ENCODE results near the gene CATSPER4. TPM values are rescaled to one million over a fixed set of nuclear protein-coding genes. Genes with fewer than 3 reads are reported as not detected.

Gene CATSPER4
- total RNA-seq, result not detected in 2 replicates

DNA sequence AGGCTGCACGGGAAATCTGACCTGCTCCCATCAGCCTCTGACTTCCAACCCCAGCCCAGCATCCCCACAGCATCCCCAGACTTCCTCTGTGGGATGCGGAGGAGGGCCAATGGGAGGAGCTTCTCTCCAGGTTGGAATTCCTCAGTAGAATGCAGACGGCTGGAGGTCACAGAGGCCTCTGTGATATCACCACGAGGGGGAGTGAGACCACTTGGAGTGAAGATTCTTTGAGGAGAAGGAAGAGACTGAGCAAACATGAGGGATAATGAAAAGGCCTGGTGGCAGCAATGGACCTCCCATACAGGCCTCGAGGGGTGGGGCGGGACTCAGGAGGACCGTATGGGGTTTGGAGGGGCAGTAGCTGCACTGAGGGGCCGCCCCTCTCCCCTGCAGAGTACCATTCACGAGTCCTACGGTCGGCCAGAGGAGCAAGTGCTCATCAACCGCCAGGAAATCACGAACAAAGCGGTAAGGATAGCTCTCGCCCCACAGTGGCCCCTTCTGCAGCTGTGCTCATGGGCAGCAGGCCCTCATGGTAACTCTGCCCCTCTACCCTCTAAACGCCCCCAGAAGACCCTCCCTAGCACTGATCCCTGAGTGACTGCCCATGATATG, at the start of gene CATSPER4:
Gene CATSPER4 (plus strand): TSS at position 230 of the 615 bp plus-strand sequence. CDS start 26 bp downstream, at position 256.
- DNase-seq (ENCODE audit: low read depth in 2 of 2), result no peak

DNA sequence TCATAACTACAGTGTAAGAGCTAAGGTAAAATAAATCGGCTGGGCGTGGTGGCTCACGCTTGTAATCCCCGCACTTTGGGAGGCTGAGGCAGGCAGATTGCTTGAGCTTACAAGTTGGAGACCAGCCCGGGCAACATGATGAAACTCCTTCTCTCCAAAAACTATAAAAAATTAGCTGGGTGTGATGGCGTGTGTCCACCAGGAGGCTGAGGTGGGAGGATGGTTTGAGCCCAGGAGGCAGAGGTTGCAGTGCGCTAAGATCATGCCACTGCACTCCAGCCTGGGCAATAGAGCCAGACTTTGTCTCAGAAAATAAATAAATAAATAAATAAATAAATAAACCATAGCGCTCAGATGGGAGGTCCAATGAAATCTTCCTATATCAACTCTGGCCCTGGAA, 48.2 kb upstream of the CATSPER4 start:
- no peak for DNase-seq (ENCODE audit: low read depth in 2 of 2)

DNA sequence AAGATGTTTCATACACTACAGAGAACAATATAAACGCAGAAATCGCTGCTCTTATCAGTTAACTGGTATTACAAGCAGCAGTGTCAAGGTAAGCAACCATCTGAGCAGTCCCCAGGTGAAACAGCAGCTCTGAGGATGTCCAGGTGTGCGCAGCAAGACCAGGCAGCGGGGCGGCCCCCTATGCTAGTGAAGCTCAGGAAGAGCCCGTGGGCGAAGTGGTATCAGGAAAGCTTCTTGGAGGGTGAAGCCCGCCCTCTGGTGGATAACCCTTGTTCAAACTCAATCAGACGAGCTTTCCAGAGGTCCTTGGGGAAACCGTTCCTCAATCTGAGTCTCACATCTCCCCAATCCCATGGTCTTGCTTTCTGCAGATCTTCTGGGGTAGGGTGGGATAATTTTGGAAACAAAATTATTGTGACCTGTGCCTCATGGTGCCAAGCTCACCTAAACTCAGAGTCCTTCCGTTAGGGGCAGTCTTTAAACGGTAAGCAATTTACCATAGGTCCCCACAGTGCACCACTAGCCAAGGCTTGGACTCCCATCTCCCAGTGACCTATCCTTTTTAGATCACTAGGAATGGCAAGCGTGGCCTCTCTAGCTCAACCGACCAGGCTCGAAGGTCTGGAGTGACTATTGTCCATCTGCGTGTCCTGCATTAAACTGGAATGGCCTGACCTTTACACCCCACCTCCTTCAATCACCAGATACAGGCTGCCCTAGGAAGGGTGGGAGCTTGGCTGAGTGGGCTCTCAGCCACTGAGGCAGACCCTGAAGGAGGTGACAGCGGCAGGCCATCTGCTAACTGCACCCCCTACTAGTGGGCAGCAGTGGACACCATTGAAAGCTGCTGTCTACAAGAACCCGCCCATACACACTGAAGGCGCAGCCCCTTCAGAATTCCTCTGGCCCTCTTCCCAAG, 45.1 kb upstream of the CATSPER4 start:
- peak; percentile 88 for DNase-seq (ENCODE audit: low read depth in 2 of 2)

DNA sequence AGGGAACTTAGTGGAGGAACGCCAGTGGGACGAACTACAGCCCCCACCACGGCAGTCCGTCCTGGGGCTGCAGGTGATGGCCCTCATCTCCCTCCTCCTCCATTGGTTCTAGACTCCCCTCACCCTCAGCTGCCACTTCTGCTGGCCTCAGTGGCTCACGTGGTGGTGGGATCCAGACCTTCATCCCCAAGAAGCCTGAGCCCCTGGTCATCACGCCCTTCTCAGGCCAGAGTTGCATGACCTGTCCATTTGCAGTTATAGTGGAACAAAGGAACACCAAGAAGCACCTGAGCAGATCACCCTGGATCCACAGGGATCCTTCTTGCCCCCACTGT, 44.5 kb upstream of the CATSPER4 start:
- DNase-seq (ENCODE audit: low read depth in 2 of 2), result no peak

DNA sequence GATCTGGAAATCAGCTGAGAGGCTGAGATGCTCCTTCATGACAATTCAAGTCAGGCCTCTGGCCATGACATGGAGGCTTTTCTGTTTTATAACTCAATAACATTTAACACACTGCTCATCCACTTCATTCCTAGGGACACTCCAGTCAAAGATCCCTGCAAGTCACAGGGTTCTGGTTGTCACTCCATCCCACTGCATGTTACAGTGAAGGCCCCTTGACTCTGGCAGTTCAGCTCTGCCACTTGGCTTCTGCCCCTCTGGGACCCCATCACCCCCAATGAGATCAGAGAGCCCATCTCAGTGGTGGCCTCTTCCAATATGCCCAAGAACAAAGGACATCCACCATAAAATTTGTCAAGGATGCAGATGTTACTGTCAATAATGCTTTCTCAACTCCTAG, 41.5 kb upstream of the CATSPER4 start:
- no peak for DNase-seq (ENCODE audit: low read depth in 2 of 2)

DNA sequence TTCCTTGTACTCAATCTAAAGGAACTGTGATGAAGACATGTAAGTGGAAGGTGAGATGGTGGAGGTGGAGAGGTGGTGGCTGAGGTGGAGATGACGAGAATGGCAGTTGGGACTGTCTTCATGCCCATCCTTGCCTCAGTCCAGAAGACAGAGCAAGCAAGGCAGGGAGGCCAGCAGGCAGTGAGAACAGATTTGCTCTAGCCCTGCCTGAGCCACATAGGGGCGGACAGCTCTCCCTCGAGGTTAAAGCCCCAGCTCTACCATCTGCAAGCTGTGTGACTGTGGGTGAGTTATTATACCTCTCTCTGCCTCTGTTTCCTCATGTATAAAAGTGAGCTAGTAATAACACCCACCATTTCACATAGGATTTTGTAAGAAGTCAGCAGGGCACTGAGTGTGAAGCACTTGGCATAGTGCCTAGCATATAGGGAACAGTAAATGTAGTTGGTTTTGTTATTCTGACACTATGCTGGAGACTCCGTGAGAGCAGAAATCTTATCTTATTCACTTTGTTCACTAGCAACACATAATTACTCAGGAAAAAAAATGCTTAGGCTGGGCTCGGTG, 36.4 kb upstream of the CATSPER4 start:
- no peak for DNase-seq (ENCODE audit: low read depth in 2 of 2)

DNA sequence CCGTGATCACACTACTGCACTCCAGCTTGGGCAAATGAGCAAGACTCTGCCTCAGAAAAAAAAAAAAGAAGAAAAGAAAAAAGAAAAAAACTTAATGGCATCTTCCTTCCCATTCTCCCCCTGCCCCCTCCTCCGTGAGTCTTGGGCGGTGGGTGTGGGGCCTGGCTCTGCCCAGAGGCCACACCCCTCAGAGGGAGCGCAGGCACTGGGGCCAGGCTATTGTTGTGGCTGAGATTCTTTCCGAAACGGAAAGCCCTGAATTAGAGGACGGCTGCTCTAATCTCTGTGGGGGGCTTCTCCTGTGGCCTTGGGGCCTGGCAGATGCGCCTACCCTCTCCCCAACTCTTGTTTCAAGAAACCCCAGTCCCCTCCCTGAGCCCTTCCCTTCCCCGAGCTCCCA, 35.7 kb upstream of the CATSPER4 start:
- peak in 1 of 2 donors; percentile 62 for DNase-seq (ENCODE audit: low read depth in 2 of 2)

DNA sequence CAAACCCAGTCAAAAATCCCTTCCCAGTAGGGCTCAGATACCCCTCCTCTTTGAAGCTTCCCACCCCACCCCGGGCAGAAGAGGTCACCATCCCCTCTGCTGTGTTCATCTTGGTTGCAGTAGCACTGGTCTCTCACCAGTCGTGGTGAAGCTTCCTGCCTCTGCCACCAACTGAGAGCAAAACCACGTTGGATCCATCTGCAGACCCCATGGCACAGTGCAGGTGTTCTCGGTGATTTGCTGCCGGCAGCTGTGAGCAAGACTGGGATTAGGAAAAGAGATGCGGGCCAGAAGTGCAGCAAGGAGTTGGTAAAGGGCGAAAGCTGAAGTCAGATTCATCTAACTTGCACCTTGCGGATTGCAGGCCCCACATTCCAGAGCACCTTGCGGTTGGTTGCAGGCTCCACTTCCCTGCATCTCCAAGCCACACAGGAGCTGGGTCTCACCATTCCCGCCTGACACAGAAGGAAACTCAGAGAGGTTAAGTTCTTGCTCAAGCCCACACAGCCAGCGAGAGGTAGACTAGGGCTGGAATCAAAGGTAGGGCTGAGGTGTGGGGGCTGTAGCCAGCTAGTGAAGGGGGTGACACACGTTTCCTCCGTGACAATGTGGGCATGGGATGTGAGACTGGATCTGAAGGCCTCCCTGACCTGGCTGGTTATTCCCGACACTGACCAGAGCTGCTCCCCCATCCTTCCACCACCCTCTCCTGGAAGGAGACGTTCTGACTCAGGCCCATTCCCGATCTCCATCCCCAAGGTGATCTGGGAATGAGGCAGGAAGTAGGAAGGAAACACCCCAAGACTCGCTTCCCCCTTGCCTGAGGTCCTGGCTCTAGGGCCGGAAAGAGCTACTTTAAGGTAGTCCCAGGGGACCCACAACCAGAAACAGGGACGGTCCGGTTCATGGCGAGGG, 34.8 kb upstream of the CATSPER4 start:
- no peak for DNase-seq (ENCODE audit: low read depth in 2 of 2)

DNA sequence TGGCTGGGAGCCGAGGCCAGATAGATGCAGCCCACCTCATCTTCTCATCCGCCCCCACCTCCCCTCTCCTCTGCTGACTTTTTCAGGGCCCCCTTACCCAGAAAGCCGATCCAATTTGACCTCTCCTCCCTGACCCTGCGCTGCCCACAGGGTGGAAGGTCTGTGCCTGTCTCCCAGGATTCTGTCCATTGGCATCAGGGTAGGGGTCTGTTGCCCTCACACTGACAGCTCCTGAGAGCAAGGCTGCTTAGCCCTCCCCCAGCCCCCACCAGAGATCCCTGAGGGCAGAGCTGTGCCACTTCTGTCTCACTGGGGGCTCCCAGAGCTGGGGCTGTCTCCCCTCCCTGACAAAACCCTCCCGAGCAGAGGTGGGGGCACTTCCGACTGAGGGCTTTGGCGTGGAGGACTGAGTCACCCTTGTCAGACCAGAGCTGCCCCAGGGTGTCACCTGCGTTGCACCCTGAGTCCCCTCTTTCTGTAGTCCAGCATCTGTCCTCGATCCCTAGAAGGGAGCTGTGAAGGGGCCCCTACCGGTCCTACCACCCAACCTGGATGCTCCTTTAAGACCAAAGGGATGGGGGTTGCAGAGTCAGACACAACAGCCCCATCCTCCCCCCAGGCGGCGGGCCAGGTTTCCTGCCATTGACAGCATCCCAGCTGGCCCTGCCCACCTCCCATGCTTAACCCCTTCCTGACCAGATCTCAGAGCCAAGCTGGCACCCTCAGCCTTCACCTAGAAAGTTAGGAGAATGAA, 33.9 kb upstream of the CATSPER4 start:
- DNase-seq (ENCODE audit: low read depth in 2 of 2), result peak; percentile 55 to 75

DNA sequence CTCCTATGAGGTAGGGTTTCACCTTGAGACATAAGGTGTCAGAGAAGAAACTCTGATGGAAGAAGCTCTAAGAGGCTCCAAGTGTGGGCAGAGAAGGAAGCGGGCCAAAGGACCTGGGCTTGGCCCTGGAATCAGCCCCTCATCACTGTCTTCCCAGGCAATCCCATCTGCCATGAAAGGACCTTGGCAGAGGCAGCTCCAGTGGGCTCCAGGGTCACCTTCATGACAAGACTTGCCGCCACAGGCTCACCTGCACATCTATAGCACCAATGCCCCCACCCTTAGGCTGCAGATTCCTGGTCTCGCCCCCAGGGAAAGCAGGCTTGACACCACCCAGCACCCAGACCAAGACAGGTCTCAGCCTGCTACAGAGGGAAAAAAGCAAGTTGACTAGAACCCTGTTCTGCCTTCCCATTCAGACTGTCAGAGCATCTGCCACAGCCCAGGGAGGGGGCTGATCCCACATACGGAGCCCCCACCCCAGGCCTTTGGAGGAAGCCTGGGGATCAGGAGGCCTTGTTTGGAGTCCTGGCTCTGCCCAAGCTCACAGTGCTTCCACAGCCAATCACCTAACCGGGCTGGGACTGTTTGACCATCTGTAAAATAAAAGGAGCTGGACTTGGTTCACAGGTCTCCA, 32.0 kb upstream of the CATSPER4 start:
- no peak for DNase-seq (ENCODE audit: low read depth in 2 of 2)

DNA sequence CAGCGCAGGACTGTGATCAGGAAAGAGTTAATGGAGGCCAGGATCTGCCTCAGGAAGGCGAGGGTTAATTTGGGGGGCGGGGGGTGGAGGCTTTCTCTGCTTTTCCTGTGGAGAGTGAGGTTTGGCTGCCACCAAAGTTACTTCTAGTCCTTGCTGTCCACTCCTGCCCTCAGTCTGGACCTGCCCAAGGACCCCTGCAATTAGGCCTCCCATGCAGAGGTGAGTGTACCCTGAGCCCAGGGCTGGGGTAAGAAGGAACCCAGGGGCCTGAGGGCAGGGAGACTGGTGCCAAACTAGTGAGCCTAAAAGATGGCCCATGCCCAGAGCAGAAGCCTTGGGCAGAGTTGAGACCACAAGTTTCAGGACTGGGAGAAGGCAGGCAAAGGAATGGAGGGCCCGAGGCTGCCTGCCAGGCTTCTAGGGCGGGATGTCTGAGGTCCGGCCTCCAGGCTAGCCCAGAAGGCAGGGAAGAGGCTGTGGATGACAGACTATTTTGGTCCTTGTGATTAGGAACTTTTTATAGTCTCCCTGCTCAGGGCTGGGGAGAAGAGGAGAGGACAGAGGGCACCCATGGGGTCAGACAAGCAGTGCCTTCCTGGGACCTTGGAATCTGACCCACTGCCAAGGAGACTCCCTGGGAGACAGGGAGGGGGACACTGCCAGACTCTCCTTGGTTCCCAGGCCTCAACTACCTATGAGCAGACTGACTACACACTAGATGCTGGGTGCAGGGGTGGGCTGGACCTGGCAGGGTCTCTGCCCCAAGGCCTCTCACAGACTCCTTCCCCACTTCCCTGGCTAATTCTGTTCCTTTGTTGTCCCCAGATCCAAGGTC, 31.3 kb upstream of the CATSPER4 start, which contains the start of gene FAM110D:
Gene FAM110D (plus strand): TSS at position 172 of the 835 bp plus-strand sequence. CDS start 2,213 bp downstream, outside the sequence.
- peak; percentile 27 to 58 for DNase-seq (ENCODE audit: low read depth in 2 of 2)

DNA sequence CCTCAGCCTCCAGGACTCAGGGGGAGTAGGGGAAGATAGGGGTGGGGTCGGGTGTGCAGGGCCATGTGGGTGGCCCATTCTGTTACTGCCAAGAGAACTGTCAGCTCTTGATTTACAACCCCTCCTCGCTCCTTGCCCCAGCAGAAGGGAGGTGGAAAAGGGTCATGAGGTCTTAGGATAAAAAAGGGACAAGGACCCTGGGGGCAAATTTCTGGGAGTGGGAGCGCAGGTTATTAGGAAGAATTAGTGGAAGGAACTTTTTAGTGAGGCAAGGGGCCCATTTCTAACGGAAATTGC, 30.7 kb upstream of the CATSPER4 start:
- no peak for DNase-seq (ENCODE audit: low read depth in 2 of 2)

DNA sequence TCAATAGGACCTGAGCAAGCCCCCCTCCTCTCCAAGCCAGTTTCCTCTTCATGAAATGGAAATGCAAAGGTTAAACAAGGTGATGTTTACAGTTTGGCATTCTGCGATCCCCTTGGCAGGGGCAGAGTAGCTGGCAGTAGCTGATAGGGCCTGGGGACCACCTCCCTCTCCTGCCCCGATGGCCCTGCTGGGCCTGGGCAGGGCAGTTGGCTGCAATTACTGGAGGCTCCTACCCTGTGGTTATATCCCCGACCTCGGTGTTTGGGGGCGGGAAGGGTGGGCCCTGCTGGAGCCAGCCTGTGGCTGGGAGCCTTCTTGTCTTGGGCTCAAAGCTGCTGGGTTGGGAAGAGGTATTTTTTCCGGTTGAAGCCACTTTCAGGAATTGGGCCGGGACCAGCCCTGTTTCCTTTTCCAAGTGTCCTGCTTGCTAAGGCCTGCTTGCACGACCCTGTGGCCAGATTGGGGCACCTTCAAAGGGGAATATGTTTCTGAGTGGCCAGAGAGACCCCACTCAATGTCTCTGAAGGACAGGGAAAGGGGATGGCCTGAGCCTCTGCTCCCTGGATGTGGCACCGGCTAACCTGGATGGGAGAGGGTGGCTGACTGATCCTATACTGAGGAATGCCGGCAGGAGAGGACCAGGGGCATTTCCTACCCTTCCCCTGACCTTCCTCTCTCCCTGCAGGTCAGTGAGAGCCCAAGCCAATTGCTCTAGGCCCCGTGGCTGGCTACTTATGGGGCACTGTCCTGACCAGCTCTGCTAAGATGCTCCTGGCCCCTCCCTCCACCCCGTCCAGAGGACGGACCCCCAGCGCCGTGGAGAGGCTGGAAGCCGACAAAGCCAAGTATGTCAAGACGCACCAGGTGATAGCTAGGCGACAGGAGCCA, 29.6 kb upstream of the CATSPER4 start:
- peak in 1 of 2 donors; percentile 51 for DNase-seq (ENCODE audit: low read depth in 2 of 2)

DNA sequence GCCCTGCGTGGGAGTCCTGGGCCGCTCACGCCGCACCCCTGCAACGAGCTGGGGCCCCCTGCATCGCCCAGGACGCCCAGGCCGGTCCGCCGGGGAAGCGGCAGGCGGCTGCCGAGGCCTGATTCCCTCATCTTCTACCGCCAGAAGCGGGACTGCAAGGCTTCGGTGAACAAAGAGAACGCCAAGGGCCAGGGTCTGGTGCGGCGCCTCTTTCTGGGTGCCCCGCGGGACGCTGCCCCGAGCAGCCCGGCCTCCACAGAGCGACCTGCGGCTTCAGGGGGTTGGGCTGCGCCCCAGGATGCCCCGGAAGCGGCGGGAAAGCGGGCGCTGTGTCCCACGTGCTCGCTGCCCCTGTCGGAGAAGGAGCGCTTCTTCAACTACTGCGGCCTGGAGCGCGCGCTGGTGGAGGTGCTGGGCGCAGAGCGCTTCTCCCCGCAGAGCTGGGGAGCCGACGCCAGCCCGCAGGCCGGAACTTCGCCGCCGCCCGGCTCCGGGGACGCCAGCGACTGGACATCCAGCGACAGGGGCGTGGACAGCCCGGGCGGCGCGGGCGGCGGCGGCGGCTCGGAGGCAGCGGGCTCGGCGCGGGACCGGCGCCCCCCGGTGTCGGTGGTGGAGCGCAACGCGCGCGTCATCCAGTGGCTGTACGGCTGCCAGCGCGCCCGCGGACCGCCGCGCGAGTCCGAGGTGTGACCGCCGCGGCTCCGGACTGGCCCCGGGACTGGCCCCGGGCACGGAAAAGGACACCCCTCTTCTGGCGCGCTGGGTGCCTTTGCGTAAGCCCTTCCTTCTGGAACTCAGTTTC, 28.8 kb upstream of the CATSPER4 start:
- peak; percentile 62 to 69 for DNase-seq (ENCODE audit: low read depth in 2 of 2)

DNA sequence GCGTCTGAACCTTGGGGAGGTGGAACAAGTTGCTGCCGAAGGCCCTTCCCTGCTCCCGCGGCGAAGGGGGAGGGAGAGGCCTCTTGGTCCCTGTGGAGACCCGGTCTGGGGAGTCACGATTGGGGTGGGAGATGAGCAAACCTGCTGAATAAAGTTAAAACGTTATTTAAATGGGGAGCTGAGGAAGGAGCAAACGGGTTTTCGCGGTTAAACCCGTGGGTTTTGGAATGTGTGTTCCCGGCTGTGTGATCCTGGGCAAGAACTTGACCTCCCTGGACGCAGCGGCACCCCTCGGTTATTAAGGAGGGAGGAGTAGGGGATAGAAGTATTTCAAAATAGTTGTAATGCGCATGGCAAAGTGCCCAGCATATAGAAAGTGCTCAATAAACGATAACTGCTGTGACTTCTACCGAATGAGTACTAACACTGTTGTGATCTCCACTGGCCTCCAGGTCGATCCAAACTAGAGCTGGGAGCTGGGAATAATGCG, 28.1 kb upstream of the CATSPER4 start:
- DNase-seq (ENCODE audit: low read depth in 2 of 2), result no peak

DNA sequence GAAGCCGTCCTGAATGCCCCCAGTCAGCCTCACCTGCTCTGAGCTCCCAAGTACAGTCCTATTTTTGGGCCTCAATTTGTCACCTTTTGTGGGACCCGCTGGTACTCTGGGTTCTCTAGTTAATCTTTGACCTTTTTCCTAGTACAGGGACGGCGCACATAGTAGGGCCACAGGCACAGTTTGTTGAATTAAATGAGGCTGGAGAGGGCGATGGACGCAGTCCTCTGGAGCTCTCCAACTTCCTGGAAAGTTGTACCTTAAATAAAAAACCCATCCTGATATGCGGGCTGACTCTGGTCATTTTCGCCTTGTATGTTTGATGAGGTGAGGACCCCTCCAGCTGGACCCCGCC, 26.7 kb upstream of the CATSPER4 start:
- no peak for DNase-seq (ENCODE audit: low read depth in 2 of 2)

DNA sequence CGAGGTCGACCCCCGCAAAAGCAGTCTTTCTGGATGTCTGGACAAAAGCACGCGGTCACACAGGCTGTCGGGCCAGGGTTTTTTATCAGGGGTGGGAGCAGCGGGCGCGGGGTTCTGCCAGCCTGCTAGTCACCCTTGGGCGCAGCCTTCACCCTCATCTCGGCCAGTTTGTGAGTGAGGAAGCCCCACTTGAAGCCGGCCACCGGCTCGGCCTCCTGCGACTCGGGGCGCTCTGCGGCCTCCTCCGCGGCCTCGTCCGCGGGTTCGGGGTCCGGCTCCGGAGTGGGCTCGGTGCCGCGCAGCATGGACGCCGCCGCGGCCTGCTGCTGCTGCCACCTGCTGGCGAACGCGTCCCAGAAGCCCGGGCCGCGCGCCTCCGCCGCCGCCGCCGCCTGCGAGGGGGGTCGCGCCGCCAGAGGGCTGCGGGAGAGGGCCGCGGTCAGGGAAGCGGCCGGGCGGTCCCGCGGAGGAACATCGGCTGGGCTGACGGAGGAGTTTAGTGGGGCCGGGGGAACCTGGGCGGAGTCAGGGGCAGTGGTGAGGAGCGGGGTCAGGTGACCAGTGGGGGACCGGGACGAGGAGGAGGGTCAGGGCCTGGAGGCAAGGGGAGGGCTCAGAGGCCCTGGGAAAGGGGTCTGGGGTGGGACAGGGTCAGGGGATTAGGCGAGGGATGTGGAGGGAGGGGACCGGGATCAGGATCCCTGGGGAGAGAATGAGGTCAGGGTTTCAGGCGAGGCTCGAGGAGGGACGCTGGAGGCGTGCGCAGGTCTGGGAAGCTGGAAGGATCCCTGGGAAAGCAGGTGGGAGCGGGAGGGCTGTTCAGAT, 26.2 kb upstream of the CATSPER4 start:
- DNase-seq (ENCODE audit: low read depth in 2 of 2), result peak; percentile 39 to 56
